Neural cell (in vitro differentiated cells): ENCODE data around the gene CCDC201. TPM values are rescaled to one million over a fixed set of nuclear protein-coding genes. Genes with fewer than 3 reads are reported as not detected.
"Not testable (repeated sequence)": the region's sequence is repeated elsewhere in the genome, so short reads cannot be mapped to it uniquely, and the experiment has no call there.

Source experiments
- H2AFZ ChIP-seq: fragments of 200-600, 300-800 bp; sonication (generic), shearing (Covaris generic); 2 replicates; pipeline ENCODE4 v1.6.0; 2014; ENCODE audit warnings: low read depth, mild to moderate bottlenecking, antibody characterized with exemption, low read length, moderate library complexity
- H3F3A ChIP-seq: fragments of 200-600 bp; shearing (Covaris generic); 2 replicates; pipeline ENCODE4 v1.6.1; 2016; ENCODE audit warnings: mild to moderate bottlenecking, moderate library complexity, mixed read lengths, antibody characterized with exemption, low read length; ENCODE audit not compliant: insufficient read depth, poor library complexity, severe bottlenecking
- H3K27ac ChIP-seq: fragments of 200-600, 300-800 bp; sonication (generic), shearing (Covaris generic); 2 replicates; pipeline ENCODE4 v1.5.1; 2014; ENCODE audit warnings: mild to moderate bottlenecking, low read length, moderate library complexity
- H3K27me3 ChIP-seq: fragments of 300-800, 200-600 bp; sonication (generic), shearing (Covaris generic); 2 replicates; pipeline ENCODE4 v1.6.0; 2014; ENCODE audit warnings: mild to moderate bottlenecking, low read depth, low read length, moderate library complexity; ENCODE audit not compliant: insufficient read depth
- H3K36me3 ChIP-seq: fragments of 300-800, 200-600 bp; sonication (generic), shearing (Covaris generic); 2 replicates; pipeline ENCODE4 v1.5.1; 2014; ENCODE audit warnings: mild to moderate bottlenecking, antibody characterized with exemption, low read length, moderate library complexity; ENCODE audit not compliant: insufficient read depth
- H3K4me2 ChIP-seq: fragments of 300-800, 200-600 bp; sonication (generic), shearing (Covaris generic); 2 replicates; pipeline ENCODE4 v1.6.0; 2014; ENCODE audit warnings: mild to moderate bottlenecking, low read length
- H3K4me3 ChIP-seq: fragments of 300-800, 200-600 bp; sonication (generic), shearing (Covaris generic); 2 replicates; pipeline ENCODE4 v1.5.1; 2014; ENCODE audit warnings: mild to moderate bottlenecking, low read length, moderate library complexity
- H3K79me2 ChIP-seq: fragments of 200-600 bp; shearing (Covaris generic); replicated peaks from 2 replicates; pipeline ENCODE4 v1.6.0; 2014; ENCODE audit warnings: mild to moderate bottlenecking, low read length, moderate library complexity; ENCODE audit not compliant: insufficient read depth
- H3K9ac ChIP-seq: fragments of 300-800, 200-600 bp; sonication (generic), shearing (Covaris generic); 2 replicates; pipeline ENCODE4 v1.6.1; 2016; ENCODE audit warnings: mild to moderate bottlenecking, low read length, mixed read lengths
- H3K9me2 ChIP-seq: fragments of 200-600 bp; shearing (Covaris generic); 2 replicates; pipeline ENCODE4 v1.6.1; 2016; ENCODE audit warnings: mild to moderate bottlenecking, low read length, mixed read lengths; ENCODE audit not compliant: insufficient read depth
- H3K9me3 ChIP-seq: fragments of 200-600, 300-800 bp; sonication (generic), shearing (Covaris generic); 2 replicates; pipeline ENCODE4 v1.6.1; 2016; ENCODE audit warnings: mild to moderate bottlenecking, mixed run types, low read length, moderate library complexity, mixed read lengths
- H4K20me1 ChIP-seq: fragments of 200-600 bp; shearing (Covaris generic); 2 replicates; pipeline ENCODE4 v1.6.1; 2016; ENCODE audit warnings: mild to moderate bottlenecking, mixed run types; ENCODE audit not compliant: insufficient read depth
- EP300 ChIP-seq: fragments of 450-650 bp; conservative IDR thresholded peaks from 2 replicates; pipeline ENCODE4 v1.6.1; 2014; ENCODE audit warnings: antibody characterized with exemption, mild to moderate bottlenecking, moderate library complexity; ENCODE audit not compliant: poor library complexity, severe bottlenecking
- EZH2 ChIP-seq: fragments of 200-600, 300-800 bp; shearing (Covaris generic), sonication (generic); IDR thresholded peaks from 2 replicates; pipeline ENCODE4 v1.6.1; 2014; ENCODE audit warnings: antibody characterized with exemption, low read length, borderline replicate concordance, mild to moderate bottlenecking; ENCODE audit not compliant: insufficient read depth, poor library complexity, severe bottlenecking
- MXI1 ChIP-seq: fragments of 450-650 bp; conservative IDR thresholded peaks from 2 replicates; pipeline ENCODE4 v1.6.1; 2014; ENCODE audit warnings: antibody characterized with exemption, mild to moderate bottlenecking; ENCODE audit not compliant: poor library complexity, severe bottlenecking
- POLR2AphosphoS5 ChIP-seq: IDR thresholded peaks from 2 replicates; pipeline ENCODE4 v1.6.1; 2012
- RAD21 ChIP-seq: fragments of 450-650 bp; conservative IDR thresholded peaks from 2 replicates; pipeline ENCODE4 v1.6.1; 2014; ENCODE audit warnings: antibody characterized with exemption, mild to moderate bottlenecking, moderate library complexity
- SMC3 ChIP-seq: fragments of 450-650 bp; conservative IDR thresholded peaks from 2 replicates; pipeline ENCODE4 v1.6.1; 2014; ENCODE audit warnings: antibody characterized with exemption, mild to moderate bottlenecking, moderate library complexity; ENCODE audit not compliant: poor library complexity
- TAF1 ChIP-seq: IDR thresholded peaks from 2 replicates; pipeline ENCODE4 v1.6.1; 2012; ENCODE audit warnings: low read depth
- polyA plus RNA-seq: library from polyadenylated mRNA; depleted of rRNA; stranded (reverse); fragments of >200 nt; gene quantifications from 2 replicates; pipeline ENCODE4 v1.2.3, GENCODE V29; 2014
- TF ChIP-seq, protein P1 (sequence below): fragments of 450-650 bp; IDR thresholded peaks from 2 replicates; pipeline ENCODE4 v1.5.1; 2014; ENCODE audit warnings: antibody characterized with exemption, mild to moderate bottlenecking, moderate library complexity; ENCODE audit not compliant: poor library complexity, severe bottlenecking
- TF ChIP-seq, protein P2 (sequence below): IDR thresholded peaks from 2 replicates; pipeline ENCODE4 v1.6.1; 2012; ENCODE audit warnings: borderline replicate concordance

The CCDC201 gene
- polyA plus RNA-seq, 1 donor from 2014 or later, result not detected

DNA sequence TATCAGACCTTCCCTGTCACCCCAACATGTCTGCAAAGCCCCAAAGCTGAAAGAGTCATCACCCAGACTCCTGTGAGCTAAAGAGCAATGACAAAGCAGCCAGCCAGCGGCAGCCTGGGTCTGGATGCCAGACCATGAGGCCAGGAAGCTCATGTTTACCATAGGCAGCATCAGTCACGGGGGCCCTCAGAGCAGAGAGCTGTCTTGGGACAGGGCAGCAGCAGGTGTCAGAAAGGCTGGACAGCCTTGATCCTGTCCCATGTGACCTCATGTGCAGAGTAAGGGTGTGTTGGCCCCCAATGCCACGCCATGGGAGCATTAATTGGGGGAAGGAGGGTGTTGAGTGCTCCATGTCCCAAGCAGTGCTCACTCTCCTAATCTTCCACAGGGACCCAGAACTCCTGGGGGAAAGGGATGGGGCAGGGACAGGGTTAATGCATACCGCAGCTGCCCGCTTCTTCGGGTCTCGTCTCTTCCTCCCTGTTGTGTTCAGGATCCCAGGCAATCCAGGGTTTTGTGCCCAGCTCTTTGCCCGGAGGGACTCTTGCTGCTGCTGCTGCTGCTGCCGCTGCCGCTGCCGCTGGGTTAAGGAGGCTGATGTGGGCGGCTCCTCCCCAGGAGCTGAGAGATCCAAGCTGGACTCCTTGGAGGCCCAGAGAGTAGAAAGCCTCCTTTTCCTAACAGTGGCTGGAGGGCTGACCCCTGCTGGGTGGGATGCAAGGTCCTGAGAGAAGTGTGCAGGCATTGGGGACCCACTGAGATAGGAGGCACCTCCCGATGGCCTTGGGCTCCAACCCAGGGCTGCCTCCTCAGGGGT is 7.1 kb downstream of the CCDC201 start:
- Histone ChIP-seq H3K79me2 (no peaks in the 10 kb centered on the region), H4K20me1 (no peaks in the 10 kb centered on the region), H3K36me3 (no peaks in the 10 kb centered on the region), H2AFZ (no peak overlapping the region), H3K9ac (no peak overlapping the region), H3K4me2 (no peak overlapping the region), H3K27ac (no peak overlapping the region), H3K4me3 (no peak overlapping the region), H3K9me2 (no peaks in the 10 kb centered on the region), H3K9me3 (no peaks in the 10 kb centered on the region), H3F3A (no peaks in the 10 kb centered on the region), H3K27me3 (no peaks in the 10 kb centered on the region)
- TF ChIP-seq RAD21 (no peak), SMC3 (no peak), EZH2 (no peak), MXI1 (no peak), TAF1 (no peak), EP300 (no peak), POLR2AphosphoS5 (no peak)
- TF ChIP-seq, protein P1, sequence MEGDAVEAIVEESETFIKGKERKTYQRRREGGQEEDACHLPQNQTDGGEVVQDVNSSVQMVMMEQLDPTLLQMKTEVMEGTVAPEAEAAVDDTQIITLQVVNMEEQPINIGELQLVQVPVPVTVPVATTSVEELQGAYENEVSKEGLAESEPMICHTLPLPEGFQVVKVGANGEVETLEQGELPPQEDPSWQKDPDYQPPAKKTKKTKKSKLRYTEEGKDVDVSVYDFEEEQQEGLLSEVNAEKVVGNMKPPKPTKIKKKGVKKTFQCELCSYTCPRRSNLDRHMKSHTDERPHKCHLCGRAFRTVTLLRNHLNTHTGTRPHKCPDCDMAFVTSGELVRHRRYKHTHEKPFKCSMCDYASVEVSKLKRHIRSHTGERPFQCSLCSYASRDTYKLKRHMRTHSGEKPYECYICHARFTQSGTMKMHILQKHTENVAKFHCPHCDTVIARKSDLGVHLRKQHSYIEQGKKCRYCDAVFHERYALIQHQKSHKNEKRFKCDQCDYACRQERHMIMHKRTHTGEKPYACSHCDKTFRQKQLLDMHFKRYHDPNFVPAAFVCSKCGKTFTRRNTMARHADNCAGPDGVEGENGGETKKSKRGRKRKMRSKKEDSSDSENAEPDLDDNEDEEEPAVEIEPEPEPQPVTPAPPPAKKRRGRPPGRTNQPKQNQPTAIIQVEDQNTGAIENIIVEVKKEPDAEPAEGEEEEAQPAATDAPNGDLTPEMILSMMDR, result no peak
- TF ChIP-seq, protein P2, sequence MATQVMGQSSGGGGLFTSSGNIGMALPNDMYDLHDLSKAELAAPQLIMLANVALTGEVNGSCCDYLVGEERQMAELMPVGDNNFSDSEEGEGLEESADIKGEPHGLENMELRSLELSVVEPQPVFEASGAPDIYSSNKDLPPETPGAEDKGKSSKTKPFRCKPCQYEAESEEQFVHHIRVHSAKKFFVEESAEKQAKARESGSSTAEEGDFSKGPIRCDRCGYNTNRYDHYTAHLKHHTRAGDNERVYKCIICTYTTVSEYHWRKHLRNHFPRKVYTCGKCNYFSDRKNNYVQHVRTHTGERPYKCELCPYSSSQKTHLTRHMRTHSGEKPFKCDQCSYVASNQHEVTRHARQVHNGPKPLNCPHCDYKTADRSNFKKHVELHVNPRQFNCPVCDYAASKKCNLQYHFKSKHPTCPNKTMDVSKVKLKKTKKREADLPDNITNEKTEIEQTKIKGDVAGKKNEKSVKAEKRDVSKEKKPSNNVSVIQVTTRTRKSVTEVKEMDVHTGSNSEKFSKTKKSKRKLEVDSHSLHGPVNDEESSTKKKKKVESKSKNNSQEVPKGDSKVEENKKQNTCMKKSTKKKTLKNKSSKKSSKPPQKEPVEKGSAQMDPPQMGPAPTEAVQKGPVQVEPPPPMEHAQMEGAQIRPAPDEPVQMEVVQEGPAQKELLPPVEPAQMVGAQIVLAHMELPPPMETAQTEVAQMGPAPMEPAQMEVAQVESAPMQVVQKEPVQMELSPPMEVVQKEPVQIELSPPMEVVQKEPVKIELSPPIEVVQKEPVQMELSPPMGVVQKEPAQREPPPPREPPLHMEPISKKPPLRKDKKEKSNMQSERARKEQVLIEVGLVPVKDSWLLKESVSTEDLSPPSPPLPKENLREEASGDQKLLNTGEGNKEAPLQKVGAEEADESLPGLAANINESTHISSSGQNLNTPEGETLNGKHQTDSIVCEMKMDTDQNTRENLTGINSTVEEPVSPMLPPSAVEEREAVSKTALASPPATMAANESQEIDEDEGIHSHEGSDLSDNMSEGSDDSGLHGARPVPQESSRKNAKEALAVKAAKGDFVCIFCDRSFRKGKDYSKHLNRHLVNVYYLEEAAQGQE, result no peak

DNA sequence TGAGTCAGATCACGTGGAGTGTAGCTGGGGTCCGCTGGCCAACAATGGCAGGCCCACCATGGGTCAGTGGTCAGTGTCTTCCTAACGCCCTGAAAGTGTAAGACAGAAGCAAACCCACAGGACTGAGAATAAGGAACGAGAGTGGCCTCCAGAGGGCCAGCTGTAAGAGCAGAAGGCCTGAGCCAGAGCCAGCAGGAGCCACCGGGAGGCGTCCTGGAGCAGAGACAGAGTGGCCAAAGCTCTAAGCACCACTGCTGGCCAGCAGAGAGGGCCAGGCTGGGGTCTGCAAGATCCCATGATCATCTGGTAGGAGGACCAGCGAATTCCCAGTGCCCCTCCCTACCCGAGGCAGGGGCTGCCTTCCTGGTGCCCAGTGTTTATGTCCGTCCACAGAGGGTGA is 9.2 kb downstream of the CCDC201 start:
- H2AFZ ChIP-seq, result no peak overlapping the region
- no peak overlapping the region for H3K4me3 ChIP-seq
- H3K36me3 ChIP-seq, result no peaks in the 10 kb centered on the region
- no peak overlapping the region for H3K27ac ChIP-seq
- H3K9me2 ChIP-seq, result no peaks in the 10 kb centered on the region
- H4K20me1 ChIP-seq, result no peaks in the 10 kb centered on the region
- H3F3A ChIP-seq, result no peaks in the 10 kb centered on the region
- no peaks in the 10 kb centered on the region for H3K27me3 ChIP-seq
- no peak overlapping the region for H3K9ac ChIP-seq
- TF ChIP-seq POLR2AphosphoS5 (no peak), RAD21 (no peak), SMC3 (no peak)
- TF ChIP-seq, protein P1, result no peak
- H3K9me3 ChIP-seq, result no peaks in the 10 kb centered on the region
- H3K79me2 ChIP-seq, result no peaks in the 10 kb centered on the region
- H3K4me2 ChIP-seq, result no peak overlapping the region

DNA sequence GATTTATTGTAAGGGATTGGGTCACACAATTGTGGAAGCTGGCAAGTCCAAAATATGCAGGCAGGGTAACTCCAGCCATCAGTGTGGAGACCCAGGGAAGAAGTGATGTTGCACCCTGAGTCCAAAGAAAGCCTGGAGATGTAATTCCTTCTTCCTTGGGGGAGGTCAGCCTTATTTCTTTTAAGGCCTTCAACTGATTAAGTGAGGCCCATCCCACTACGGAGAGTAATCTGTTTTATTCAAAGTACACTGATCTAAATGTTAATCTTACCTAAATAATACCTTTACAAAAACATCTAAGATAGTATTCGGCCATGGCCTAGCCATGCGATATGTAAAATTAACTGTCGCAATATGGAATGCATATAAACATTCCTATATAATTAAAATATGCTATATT is 16.0 kb downstream of the CCDC201 start:
- not testable (repeated sequence) for H3F3A ChIP-seq, H3K79me2 ChIP-seq, H3K36me3 ChIP-seq, H3K9me3 ChIP-seq, H3K4me3 ChIP-seq, H3K4me2 ChIP-seq, H3K27ac ChIP-seq, H3K27me3 ChIP-seq, H3K9me2 ChIP-seq, H4K20me1 ChIP-seq, H2AFZ ChIP-seq, H3K9ac ChIP-seq

DNA sequence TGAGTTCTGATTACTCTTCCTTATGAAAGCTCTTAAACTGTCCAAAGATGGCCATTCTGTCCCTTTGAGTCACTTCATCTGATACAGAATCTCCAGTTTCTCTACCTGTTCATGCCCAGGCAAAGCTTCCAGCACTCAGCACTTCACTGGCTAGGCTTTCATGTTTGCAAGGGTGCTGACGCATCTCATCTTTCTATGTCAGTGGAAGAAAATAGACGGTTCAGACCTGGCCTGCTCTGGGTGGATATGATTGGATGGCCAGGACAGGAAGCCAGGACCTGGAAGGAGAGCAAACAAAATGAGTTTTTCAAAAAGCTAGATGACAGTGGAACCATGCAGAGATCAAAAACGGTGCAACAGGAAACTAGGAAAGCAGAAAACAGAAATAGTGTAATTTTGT is 17.2 kb downstream of the CCDC201 start:
- H4K20me1 ChIP-seq, H3K27me3 ChIP-seq, H3K4me3 ChIP-seq, H3K9ac ChIP-seq, H3K36me3 ChIP-seq, H3K27ac ChIP-seq, H3K4me2 ChIP-seq, H3K9me2 ChIP-seq, H3F3A ChIP-seq, H3K79me2 ChIP-seq, H2AFZ ChIP-seq, H3K9me3 ChIP-seq: not testable (repeated sequence)
